Measurements from ENCODE around the gene LPO.
A peak's percentile ranks its signal among the peaks of the same experiment; 100 is the strongest.

LPO gene

DNA sequence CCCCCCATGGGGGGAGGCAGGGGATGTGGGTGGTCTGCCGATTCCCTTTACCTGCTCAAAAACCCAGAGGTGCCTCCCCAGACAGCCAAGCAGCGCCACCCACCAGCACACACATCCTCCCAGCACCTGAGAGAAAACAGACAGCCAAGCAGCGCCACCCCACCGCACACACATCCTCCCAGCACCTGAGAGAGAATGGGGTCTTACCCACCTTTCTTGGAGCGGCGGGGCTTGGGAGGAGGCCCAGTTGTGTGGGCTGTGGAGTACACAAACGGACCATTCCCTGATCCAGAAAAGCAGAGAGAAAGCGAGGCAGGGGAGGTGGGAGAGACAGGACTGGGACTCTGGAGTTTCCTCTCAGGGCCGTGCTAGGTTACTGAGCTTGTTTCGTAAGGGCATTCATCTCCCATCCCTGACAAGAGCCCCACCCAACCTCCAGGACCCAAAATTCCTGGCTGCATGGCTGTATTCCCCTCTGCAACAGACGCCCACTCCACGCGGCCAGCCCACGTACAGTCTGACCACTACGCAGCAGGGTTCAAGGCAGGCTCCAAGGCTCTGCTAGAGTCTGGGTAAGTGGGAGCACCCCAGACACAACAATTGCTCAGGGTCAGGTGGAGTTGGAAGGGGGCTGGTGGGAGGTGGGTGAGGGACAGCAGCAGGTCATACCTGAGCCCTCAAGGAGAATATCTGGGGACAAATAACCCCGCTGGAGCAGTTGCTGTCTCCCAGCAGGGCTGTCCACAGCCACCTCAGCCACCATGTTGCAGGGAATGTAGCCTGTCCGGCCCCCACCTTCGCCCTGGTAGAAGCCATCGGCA lies 68.0 kb downstream of the LPO start:
- no peak for DNase-seq

DNA sequence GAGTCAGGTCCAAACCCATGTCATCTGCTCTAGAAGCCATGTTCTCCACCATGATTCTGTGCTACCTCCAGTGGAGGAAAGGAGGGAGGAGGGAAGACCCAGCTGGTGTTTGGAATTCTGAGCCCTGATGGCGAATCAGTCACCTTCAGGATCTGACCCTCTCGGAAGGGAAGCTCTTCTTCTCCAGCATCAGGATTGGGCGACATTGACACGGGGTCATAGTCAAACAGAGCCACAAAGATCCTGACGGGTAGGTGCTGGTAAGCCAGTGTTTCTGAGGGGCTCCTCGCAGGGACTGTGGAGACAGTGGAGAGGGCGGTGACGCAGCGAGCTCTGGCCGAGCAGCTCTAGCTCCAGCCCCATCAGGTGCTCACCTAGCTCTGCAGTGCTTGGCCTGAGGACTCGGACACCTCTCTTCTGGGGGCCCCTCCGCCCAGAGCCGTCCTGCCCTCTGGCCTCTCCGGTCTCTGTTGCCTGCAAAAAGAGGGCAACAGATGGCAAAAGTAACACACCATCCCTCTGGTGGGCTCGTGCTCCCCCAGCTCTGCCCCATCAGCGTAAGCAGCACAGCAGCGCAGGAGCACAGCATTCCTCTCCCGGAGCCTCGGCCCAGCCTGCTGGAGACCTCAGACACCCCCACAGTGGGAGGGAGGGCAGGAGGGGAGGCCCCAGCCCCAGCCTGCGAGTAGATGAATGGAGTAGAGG lies 69.2 kb downstream of the LPO start:
- DNase-seq, result no peak

DNA sequence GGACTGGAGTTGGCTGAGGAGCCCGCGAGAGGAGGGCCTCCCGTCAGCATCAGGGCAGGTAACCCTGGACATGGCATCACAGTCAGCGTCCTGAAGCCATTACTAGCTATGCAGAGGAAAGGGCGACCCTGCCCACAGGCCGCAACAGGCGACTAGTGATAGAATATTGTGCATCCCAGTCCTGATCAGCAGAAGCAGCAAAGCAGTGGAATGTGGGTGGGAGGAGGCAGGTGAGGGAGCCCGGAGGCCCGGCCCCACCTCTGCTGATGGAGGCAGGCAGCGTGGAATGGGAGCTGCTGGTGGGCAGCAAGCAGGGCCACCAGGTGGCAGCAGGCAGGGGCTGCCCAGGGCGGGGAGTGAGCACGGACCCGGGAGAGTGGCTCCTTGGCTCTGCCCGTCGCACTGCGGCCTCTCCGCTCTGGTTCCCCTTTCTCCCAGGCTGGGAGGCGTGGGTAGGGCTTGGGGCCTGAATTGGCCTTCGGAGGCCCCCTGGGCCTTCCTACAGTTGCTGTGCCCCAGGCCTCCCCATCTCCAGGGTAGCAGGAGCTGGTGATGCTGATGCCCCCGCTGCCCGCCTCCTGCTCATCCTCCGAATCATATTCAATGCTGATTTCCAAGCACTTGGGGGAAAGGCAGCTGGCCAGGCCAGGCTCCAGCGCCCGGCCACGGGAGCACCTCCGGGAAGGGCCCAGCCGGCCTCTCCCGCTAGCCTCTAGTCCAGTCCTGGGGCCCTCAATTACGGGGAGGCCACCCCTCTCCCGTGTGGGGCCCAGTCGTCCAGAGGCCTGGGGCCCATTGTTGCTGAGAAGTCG lies 70.0 kb downstream of the LPO start:
- peak; percentile 72 to 81 (median 74) for DNase-seq

DNA sequence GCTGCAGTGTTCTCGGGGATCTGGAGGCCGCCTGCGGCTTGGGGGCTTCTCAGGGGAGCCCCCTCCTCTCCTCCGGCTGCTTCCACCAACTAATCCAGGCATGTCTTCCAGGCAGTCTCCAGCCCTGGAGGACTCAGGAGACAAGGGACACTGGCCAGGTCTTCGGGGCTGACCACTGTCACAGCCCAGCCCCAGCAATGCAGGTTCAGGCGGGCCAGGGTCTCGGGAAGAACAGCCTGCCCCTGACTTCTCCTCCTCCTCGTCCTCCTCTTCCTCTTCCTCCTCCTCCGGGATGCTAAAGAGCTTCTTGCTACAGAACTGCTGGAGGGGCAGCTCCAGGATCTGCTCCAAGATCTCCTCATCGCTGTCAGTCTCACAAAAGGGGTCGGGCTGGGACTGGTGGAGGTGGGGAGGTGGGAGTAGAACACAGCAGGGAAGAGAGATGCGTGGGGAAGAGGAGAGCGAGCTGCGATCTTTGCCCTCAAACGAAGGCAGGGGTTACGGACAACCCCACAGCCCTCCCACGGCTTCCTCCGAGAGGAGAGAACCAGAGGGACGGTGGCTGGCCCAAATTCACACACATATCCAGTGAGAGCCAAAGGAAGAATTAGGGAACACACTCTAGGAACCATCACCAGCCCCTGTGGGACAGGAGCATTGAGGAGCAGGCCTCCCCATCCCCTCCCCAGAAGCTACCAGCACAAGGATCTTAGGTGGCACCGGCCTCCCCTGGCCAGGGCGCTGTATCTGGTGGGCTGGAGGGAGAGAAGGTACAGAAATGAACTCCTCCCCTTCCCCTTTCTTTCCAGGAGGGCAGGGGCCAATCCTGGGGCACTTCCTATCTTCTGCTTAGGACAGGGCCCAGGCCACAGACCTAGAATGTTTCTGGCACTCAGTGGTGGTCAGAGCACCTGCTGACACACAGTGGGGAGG lies 70.9 kb downstream of the LPO start:
- DNase-seq, result peak; percentile 39 to 55 (median 40)

DNA sequence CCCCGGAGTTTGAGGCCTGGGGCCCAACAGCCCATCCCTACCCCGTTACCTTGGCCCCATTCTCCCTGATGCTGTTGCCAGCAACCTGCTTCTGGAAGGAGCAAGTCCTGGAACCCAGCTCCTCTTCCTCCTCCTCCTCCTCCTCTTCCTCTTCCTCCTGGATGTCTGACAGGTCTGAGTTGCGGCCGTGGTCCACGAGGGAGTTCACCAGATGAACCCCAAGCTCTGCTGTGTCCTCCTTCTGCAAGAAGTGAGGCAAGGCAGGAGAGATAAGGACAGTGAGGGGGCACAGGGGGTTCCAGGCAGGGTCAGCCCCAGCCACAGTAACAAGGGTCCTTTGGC lies 71.5 kb downstream of the LPO start:
- no peak for DNase-seq

DNA sequence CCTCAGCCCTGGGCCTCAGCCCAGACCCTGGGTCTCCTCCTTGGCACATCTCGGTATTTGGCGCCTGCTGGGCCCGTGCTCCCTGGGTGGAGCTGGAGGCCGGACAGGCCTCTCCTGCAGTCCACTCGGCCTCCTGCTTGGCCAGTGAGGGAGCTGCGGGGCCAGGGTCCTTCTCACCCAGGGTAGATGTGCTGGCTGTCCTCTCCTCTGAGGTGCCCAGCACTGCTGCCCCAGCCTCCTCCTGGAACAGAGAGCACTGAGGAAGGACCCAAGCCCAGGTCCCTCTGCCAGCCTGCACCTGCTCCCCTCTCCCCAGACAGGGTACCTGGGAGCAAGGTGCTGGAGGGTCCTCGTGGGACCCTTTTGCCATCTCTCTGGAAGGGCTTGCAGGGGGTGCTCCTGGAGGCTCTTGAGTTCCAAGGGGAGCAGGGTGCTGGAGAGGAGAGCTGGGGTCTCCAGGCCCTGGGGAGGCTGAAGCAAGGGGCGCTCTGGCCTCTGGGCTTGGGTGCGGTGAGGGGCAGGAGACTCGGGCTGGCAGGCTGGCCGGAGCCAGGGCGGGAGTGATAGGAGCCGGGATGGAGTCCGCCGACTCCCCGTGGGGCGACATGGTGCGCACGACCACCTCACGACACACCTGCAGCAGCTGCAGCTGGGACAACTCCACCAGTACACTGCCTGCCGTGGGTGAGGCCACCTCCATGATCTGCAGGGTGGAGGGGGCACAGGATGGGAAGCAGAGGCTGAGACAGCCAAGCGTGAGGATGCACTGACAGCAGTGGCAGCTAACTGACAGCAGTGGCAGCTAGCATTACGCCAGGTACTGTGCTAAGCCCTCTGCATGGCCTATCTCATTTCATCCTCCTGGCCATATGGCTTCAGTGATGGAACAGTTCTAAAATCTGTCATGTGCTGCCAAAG lies 72.4 kb downstream of the LPO start:
- DNase-seq, result no peak

DNA sequence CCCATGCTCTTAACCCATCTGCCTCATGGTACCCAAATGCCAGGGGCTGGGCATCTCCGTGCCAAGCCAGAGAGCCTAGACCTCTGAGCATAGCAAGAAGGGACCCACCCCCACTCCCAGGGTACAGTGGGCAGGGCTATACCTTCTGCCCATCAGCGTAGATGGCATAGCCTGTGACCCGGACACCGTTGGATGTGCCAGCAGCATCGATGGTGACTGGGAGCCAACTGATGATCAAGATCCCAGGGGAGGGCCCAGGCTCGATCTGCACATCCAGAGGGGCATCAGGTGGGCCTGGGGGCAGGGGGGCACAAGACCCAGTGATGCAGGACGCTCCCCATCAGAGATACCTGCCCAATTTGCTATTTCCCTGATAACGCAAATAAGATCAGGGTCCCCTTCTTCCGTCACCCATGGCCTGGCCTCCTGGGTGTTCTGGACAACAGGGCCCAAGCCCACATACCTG lies 73.1 kb downstream of the LPO start:
- DNase-seq, result no peak

DNA sequence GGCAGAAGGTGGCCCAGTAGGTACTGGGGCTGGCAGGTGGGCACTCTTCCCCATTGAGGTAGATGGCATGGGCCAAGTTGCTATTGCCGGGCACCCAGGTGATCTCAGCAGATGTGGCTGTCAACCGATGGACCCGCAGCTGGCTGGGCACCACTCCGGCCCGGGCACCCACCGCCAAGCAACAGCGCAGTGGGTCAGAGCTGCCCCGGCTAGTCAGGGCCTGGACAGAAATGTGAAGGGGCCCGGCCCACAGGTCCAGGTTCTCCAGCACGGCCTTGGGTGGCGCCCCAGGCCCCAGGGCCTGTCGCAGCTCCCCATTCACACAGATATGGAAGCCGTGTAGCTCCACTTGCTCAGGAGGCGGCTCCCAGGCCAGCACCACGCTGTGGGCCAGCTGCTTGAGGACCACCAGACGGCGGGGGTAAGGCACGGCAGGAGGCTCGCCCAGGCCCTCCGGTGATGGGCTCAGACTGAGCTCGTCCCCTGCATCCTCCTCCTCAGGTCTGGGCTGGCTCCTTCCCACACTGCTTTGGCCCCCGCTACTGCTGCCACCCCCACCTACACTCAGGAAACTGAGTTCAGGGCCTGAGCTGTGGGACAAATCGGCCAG lies 73.7 kb downstream of the LPO start:
- no peak for DNase-seq

DNA sequence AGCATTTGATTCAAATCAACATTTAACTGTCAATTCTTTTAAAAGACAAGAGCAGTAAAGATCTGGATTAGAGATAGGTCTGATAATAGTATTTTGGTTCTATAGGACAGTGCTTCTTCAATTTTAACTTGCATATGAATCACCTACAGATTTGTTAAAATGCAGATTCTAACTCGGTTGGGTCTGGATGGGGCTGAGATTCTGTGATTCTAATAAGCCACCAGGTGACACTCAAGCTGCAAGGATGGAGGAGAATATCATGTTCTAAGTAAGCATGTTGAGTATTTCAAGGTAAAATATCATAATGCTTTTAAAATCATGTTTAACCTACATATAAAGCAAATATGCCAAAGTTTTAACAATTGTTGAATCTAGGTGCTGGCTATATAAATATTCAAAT lies 74.4 kb downstream of the LPO start:
- DNase-seq, result no peak

DNA sequence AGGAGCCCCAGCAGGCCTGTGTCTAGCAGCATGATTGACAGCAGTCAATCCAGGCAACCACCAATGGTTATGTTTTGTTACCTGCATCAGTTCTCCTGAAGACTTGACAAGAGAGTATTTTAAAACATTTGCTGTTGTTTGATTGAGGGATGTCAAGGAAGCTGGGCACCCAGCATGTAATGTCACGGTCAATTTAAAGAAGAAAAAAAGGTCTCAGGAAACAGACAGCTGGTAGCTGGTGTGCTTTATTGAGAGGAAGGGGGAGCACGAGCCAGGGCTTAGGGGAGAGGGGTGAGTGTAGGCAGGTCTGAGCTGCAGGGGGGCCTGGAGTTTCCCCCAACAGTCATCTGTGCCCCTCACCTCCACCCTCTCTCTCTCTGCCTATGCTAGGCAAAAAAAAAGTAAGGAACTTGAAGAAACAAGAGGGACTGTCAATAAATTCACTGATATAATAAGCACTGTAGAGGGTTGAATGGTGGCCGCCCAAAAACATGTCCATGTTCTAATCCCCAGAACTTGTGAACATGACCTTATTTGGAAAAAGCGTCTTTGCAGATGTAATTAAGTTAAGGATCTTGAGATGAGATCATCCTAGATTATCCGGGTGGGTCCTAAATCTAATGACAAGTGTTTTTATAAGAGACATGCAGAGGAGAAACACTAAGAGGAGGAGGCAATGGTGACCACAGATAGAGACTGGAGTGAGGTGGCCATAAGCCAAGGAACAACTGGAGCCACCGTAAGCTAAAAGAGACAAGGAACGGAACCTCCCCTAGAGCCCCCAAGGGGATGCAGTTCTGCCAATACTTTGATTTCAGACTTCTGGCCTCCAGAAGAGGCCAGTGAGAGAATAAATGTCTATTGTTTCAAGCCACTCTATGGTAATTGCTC lies 75.7 kb downstream of the LPO start:
- no peak for DNase-seq

DNA sequence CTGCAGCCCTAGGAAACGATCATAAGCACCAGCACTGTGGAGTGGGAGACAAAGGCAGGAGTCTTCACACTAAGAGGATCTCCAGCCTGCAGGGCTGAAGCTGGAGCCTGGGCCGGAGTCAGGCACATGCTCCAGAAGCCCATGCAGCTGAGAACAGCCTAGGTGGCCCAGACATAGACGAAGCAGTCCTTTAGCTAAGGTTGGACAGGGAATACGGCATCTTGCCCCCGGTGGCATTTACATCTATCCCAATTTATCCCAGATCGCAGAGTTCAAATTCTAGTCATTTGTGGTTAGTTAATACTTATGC lies 76.3 kb downstream of the LPO start:
- no peak for DNase-seq

DNA sequence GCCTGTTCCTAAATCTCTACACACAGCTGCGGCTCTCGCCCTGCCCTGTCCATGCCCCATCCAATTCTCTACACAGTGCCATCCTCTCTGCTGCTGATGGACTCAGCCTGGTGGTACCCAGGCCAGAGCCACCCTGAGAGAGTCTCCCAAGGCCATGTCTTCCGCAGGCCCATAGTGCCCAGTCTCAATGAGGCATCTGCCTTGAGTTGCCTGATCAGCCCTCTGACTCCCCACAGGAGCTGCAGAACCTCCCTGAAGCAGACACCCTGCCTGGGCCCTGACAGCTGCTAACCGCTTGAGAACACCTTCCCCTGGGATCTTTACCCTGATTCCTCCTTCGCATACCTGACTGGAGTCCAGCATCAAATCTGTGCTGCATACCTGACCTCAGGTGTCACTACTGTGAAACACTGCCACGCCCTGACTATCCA lies 76.9 kb downstream of the LPO start:
- no peak for DNase-seq

DNA sequence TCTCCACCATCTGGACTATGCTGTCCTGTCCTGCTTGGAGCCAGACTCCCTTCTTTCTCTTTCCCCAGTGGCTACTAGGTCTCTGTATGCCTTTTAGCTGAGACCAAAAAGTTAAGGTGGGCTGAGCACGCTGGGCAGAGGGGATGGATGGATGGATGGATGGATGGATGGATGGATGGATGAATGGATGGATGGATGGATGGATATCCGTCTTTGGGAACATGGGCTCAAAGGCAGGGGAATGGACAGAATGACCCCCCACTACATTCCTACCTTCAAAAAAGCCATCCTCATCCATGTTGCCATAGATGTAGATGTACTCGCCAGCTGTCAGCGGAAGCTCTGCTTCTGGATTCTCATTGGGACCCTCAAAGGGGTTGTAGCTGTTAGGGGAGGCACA lies 77.4 kb downstream of the LPO start:
- no peak for DNase-seq

DNA sequence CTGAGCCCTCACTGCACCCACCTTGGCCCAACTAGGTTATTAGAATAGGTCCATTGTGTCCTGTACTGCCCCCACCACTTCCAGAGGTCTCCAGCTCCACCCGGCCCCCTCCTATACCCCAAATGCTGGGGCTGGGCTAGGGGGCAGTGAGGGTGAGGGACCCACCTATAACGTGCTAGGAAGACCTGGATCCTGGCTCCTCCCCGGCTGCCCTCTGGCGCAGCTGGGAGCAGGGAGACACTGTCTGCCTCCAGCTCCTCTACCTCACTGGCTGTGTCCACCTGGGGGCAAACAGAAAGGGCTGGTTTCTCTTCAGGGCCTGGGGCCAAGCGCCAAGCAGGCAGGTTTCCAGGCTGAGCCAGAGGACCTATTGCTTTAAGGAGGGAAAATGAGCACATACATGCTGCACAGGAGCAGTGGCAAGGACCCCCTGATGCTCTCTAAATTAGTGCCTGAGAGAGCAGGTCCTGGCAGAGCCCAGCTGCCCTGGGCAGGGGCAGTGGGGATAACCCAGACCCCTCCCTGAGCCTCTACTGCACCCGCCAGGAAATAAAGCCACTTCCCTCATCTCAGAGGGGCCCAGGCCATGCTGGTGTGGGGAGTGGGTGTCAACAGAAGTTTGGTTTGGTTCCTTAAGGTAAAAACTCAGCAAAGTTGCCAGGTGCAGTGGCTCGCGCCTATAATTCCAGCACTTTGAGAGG lies 78.0 kb downstream of the LPO start:
- no peak for DNase-seq

DNA sequence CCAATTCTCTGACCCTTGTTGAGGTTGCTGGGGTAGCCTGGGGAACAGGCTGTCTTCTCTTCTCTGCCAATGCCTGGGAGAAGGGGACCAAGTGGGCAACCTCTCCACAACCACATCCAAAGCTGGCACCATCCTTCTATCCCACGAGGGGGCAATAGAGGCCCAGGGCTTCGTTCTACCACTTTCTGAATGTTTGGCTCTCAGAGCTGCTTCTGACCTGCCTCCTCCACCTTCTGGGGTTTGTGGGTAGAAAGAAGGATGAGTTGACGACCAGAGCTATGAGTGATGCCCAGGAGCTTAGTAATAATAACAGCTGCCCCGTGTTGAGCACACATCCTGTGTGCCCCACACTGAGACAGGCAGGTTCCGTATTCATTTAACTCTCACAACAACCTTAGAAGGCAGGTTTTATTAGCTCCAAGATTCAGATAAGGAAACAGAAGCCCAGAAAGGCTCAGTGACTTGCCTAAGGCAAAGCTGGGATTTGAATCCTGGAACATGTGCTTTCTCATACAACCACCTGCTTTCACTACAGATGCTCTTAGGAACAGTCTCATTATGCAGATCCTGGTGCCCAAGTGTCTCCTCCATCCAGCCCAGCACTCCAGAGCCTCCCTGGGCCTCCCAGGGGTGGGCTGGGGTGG lies 79.2 kb downstream of the LPO start:
- peak; percentile 70 to 75 (median 70) for DNase-seq

DNA sequence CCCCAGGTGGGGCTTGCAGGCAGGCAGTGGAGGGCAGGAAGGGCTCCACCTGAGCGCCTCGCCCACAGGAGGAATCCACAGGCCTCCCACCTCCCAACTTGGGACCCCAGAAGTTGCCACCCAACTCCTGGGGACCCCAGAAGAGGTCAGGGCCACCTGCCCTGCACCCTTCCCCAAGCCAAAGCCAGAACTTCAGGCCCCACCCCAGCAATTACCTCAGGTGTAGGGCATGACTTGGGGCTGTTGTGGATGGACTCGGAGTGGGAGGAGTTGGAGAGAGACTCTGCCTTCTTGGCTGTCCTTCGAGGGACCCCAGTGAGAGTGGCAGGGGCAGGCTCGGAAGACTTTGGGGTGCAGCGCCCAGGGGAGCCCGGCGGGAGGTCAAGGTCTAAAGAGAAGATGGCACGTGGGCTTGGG lies 79.7 kb downstream of the LPO start:
- no peak for DNase-seq
